Gastrocnemius medialis (tissue), 4 donors: ENCODE measurements around the gene GSTM3. TPM values are rescaled to one million over a fixed set of nuclear protein-coding genes. Genes with fewer than 3 reads are reported as not detected.
"Not testable (repeated sequence)": the region's sequence is repeated elsewhere in the genome, so short reads cannot be mapped to it uniquely, and the experiment has no call there.

Experiments
- ATAC-seq, 2 donors: fragments of 150-250 bp; one replicate each; pipeline ENCODE4 v1.9.1; 2016
- DNase-seq, 2 donors: peaks; one replicate each; pipeline ENCODE4 v3.0.0-alpha.2; 2019
- H3K27ac ChIP-seq, 4 donors: fragments of 200-600 bp; sonication (generic); 1 replicate in 1 of 4; 2 replicates in 3 of 4; pipeline ENCODE4 v1.5.1; 2016 to 2018; ENCODE audit warnings: mild to moderate bottlenecking in 2 of 4, moderate library complexity in 1 of 4
- H3K27me3 ChIP-seq, 3 donors: fragments of 200-600 bp; sonication (generic) in 2 of 3; 1 replicate in 1 of 3; 2 replicates in 2 of 3; pipeline versions ENCODE4 v1.5.1 to v1.6.0; 2016 to 2019; ENCODE audit warnings: mild to moderate bottlenecking in 1 of 3, moderate library complexity in 1 of 3
- H3K36me3 ChIP-seq, 2 donors: fragments of 200-600 bp; sonication (generic) in 1 of 2; one replicate each; pipeline ENCODE4 v1.5.1; 2017 to 2018
- H3K4me1 ChIP-seq, 2 donors: fragments of 200-600 bp; sonication (generic) in 1 of 2; one replicate each; pipeline ENCODE4 v1.5.1; 2016 to 2017; ENCODE audit warnings: mild to moderate bottlenecking in 2 of 2
- H3K4me3 ChIP-seq, 4 donors: fragments of 200-600 bp; sonication (generic) in 3 of 4; 1 replicate in 1 of 4; 2 replicates in 3 of 4; pipeline ENCODE4 v1.5.1; 2016 to 2019; ENCODE audit warnings: mild to moderate bottlenecking in 2 of 4
- H3K9me3 ChIP-seq, 3 donors: fragments of 200-600 bp; sonication (generic) in 2 of 3; 1 replicate in 1 of 3; 2 replicates in 2 of 3; pipeline ENCODE4 v1.5.1; 2016 to 2019
- POLR2A ChIP-seq, 2 donors: fragments of 450-650 bp; IDR thresholded peaks; one replicate each; pipeline ENCODE4 v1.6.1; 2017; ENCODE audit warnings: antibody characterized with exemption in 2 of 2, mild to moderate bottlenecking in 2 of 2, moderate library complexity in 2 of 2
- in situ Hi-C, 4 donors: fragments of 200-750 bp; cut with MboI; loops; one replicate each; pipeline versions ENCODE4 v1.15.0 to v1.8.0; 2017; ENCODE audit warnings: low sequenced_read_pairs in 4 of 4
- intact Hi-C: fragments of 100-400 bp; cut with DNase I; formaldehyde crosslinking; loops from one replicate; pipeline ENCODE4 v1.15.1; 2023; ENCODE audit warnings: low total_unique reads
- total RNA-seq, 4 donors: library from RNA; depleted of rRNA; stranded (reverse); fragments of >200 nt; gene quantifications; one replicate each; pipeline versions ENCODE4 v1.1.0 to v1.2.3, GENCODE V29; 2016
- TF ChIP-seq, protein P1 (sequence below), 5 experiments: fragments of 450-650 bp in 3 of 5; fragments of 200-600 bp in 2 of 5; sonication (generic) in 2 of 5; IDR thresholded peaks in 4 of 5; conservative IDR thresholded peaks in 1 of 5; 1 replicate in 4 of 5; 2 replicates in 1 of 5; pipeline ENCODE4 v1.5.1; 2016 to 2019; ENCODE audit warnings: antibody characterized with exemption in 5 of 5, mild to moderate bottlenecking in 3 of 5, moderate library complexity in 3 of 5

Gene GSTM3
- total RNA-seq, 4 donors from 2014 or later, result 54.2 to 85.6 (median 71.8) TPM

DNA sequence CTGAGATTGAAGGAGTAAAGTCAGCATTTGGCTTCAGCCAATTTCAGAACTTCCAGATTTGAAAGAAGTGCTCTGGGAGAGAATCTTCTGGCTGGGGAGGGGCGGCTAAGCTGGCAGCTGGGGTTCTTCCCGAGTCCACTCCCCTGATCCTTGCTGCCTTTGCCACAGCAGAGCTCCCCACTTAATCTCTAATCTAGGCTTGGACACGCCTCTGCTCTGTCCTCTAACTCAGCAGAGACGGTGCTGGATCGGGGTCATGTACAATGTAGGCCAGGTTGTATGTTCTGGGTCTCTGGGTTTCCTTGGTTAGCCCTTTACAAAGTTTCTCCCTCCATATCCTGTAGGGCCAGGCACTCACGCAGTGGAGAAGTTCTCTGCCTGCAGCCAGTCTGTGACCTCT is 10.1 kb upstream of the GSTM3 start:
- no peak for ATAC-seq

DNA sequence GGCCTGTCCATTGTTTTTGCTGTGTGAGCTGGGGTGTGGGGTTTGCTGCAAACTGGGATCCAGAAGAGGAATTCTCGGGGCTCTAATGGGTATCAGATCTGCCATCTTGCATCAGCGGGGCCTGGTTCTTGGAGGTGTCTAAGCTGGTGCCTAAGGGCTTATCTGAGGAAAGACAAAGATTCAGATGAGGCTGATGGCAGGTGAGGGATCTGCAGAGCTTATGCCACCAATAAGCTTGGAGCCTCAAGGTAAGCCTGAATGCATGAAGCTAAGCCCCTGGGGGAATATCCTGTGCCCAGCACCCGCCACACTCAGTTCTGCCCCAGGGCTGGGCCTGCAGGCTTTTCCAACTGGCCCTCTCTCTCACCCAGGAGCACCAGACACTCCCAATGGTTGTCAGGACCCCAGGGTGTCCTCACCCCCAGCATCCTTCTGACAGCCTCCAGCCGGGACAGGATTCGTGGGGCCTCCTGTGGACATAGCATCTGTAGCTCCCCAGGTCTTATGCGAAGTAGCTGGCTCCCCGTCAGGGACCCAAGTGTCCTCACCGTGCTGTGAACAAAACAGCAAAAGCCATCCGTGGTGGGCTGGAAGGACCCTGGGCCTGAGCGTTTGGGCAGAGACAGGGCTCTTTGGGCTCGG is 9.5 kb upstream of the GSTM3 start:
- ATAC-seq, result no peak
- Histone ChIP-seq H3K9me3 (no peaks in the 10 kb centered on the region), H3K27ac (no peak overlapping the region), H3K4me3 (no peak overlapping the region), H3K4me1 (no peaks in the 10 kb centered on the region), H3K36me3 (no peaks in the 10 kb centered on the region), H3K27me3 (no peaks in the 10 kb centered on the region)
- intact Hi-C loops (no loop called here), in situ Hi-C loops (no loop called here)
- DNase-seq, result no peak
- no peak for TF ChIP-seq POLR2A (IDR thresholded peaks at IDR 0.05)
- TF ChIP-seq, protein P1, sequence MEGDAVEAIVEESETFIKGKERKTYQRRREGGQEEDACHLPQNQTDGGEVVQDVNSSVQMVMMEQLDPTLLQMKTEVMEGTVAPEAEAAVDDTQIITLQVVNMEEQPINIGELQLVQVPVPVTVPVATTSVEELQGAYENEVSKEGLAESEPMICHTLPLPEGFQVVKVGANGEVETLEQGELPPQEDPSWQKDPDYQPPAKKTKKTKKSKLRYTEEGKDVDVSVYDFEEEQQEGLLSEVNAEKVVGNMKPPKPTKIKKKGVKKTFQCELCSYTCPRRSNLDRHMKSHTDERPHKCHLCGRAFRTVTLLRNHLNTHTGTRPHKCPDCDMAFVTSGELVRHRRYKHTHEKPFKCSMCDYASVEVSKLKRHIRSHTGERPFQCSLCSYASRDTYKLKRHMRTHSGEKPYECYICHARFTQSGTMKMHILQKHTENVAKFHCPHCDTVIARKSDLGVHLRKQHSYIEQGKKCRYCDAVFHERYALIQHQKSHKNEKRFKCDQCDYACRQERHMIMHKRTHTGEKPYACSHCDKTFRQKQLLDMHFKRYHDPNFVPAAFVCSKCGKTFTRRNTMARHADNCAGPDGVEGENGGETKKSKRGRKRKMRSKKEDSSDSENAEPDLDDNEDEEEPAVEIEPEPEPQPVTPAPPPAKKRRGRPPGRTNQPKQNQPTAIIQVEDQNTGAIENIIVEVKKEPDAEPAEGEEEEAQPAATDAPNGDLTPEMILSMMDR (IDR thresholded peaks at IDR 0.05 in 4 of 5, conservative IDR thresholded peaks at IDR 0.05 in 1 of 5), result no peak

More for the DNA sequence above, 10.1 kb upstream of the GSTM3 start:
- in situ Hi-C loops, result no loop called here
- no peaks in the 10 kb centered on the region for H3K36me3 ChIP-seq
- no peak overlapping the region for H3K4me3 ChIP-seq
- intact Hi-C loops, result no loop called here
- no peak for DNase-seq
- H3K27ac ChIP-seq, result no peak overlapping the region
- H3K9me3 ChIP-seq, result no peaks in the 10 kb centered on the region
- H3K4me1 ChIP-seq, result no peaks in the 10 kb centered on the region
- no peaks in the 10 kb centered on the region for H3K27me3 ChIP-seq
- TF ChIP-seq, protein P1 (IDR thresholded peaks at IDR 0.05 in 4 of 5, conservative IDR thresholded peaks at IDR 0.05 in 1 of 5), result no peak
- TF ChIP-seq POLR2A (IDR thresholded peaks at IDR 0.05), result no peak

DNA sequence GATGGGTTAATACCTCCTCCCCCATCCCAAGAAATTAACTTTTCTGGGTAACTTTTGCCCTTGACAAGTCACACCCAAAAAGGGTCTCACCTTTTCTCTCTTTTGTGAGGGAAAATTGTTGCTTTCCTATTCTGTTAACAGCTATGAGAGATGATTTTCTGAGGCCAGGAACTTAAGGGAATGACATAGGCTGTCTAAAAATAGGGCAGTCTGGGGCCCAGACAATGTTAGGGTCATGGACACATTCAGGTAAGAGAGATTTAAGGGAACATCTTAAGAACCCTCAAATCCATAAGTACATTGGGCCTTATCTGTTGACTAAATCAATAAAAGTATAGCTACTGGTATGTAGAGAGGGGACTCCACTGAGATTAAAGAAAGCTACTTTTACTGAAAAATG is 8.4 kb upstream of the GSTM3 start:
- H3K4me3 ChIP-seq, result no peak overlapping the region
- no peak for ATAC-seq
- no peak overlapping the region for H3K27ac ChIP-seq
- TF ChIP-seq POLR2A (IDR thresholded peaks at IDR 0.05), result no peak
- TF ChIP-seq, protein P1 (IDR thresholded peaks at IDR 0.05 in 4 of 5, conservative IDR thresholded peaks at IDR 0.05 in 1 of 5), result no peak
- no peaks in the 10 kb centered on the region for H3K27me3 ChIP-seq
- in situ Hi-C loops (no loop called here), intact Hi-C loops (no loop called here)
- no peaks in the 10 kb centered on the region for H3K9me3 ChIP-seq
- no peaks in the 10 kb centered on the region for H3K4me1 ChIP-seq
- H3K36me3 ChIP-seq, result no peaks in the 10 kb centered on the region
- DNase-seq, result no peak

DNA sequence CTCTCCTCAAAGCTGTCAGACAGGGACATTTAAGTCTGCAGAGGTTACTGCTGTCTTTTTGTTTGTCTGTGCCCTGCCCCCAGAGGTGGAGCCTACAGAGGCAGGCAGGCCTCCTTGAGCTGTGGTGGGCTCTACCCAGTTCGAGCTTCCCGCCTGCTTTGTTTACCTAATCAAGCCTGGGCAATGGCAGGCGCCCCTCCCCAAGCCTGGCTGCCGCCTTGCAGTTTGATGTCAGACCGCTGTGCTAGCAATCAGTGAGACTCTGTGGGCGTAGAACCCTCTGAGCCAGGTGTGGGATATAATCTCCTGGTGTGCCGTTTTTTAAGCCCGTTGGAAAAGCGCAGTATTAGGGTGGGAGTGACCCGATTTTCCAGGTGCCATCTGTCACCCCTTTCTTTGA is 7.5 kb upstream of the GSTM3 start:
- in situ Hi-C loops, DNase-seq, H3K4me1 ChIP-seq, intact Hi-C loops, H3K27me3 ChIP-seq, H3K4me3 ChIP-seq, H3K36me3 ChIP-seq, H3K9me3 ChIP-seq, ATAC-seq, H3K27ac ChIP-seq: not testable (repeated sequence)

DNA sequence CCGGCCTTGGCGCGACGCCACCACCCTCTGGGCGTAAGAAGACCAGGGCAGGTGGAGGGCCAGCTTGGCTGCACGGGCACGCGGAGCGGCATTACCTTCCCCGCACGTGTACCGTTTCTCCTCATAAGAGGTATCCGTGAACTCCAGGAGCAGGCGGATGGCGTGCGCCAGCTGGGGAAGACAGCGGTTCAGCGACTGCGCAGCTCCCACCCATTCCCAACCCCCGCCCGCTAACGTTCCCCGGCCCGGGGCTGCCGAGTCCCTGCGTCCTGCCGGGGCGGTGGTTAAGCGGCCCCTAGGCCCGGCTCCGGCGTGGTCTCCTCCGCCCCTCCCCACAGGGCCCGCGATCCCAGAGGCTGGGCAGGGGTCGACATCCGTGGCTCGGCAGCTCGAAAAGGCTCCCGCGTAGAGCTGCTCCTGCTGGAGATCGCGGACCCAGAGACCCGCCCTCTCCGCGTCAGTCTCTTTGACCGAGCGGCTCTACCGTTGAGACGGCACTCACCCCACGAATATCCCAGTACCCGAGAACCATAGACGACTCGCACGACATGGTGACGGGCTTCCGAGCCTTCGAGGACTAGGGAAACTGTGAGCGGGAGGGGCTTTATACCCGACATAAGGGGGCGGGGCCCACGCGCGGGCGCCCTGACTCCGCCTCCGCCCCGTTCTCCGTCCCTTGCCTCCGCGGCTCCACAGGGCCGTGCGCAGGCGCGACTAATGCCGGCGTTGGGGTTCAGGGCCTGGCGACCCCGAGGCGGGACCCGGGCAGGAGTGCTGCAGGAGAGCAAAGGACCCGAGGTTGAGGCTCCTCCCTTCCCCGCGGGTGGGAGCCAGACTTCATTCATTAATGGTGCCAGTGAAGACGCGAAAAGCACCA is 862 bp downstream of the GSTM3 start:
- DNase-seq (peak; percentile 47 to 76), ATAC-seq (peak; percentile 96)
- in situ Hi-C loops (no loop called here), intact Hi-C loops (no loop called here)
- peak; percentile 78 to 91 for TF ChIP-seq POLR2A (IDR thresholded peaks at IDR 0.05)
- TF ChIP-seq, protein P1 (IDR thresholded peaks at IDR 0.05 in 4 of 5, conservative IDR thresholded peaks at IDR 0.05 in 1 of 5), result no peak
- Histone ChIP-seq H3K4me1 (peaks cover 7 to 12% of the 10 kb centered on the region in 2 donors), H3K36me3 (peaks cover 0 to 23% of the 10 kb centered on the region in 2 donors), H3K27me3 (no peaks in the 10 kb centered on the region), H3K9me3 (no peaks in the 10 kb centered on the region), H3K27ac (peak overlapping the region; percentile 78 to 89 (median 84)), H3K4me3 (peak overlapping the region; percentile 82 to 96 (median 92))
